Osteoblast (primary cell): ENCODE results near the gene ADAMTS16. TPM values are rescaled to one million over a fixed set of nuclear protein-coding genes. Genes with fewer than 3 reads are reported as not detected.
A peak's percentile ranks its signal among the peaks of the same experiment; 100 is the strongest.

Experiments
- DNase-seq: peaks from one replicate; pipeline ENCODE4 v3.0.0; 2011; ENCODE audit warnings: low spot score, mixed read lengths; ENCODE audit not compliant: insufficient read length; ENCODE audit errors: missing footprints
- H2AFZ ChIP-seq: 2 replicates; pipeline ENCODE4 v1.6.0; 2011; ENCODE audit warnings: mild to moderate bottlenecking, low read length
- H3K27ac ChIP-seq: 2 replicates; pipeline ENCODE4 v1.5.1; 2011; ENCODE audit warnings: mild to moderate bottlenecking, low read depth, low read length, moderate library complexity
- H3K27me3 ChIP-seq: 2 replicates; pipeline ENCODE4 v1.6.0; 2012; ENCODE audit warnings: mild to moderate bottlenecking, control low read depth, inconsistent platforms, low read length, moderate library complexity; ENCODE audit not compliant: insufficient read depth
- H3K36me3 ChIP-seq: 2 replicates; pipeline ENCODE4 v1.5.1; 2011; ENCODE audit warnings: mild to moderate bottlenecking, low read length, control low read depth, moderate library complexity; ENCODE audit not compliant: insufficient read depth
- H3K4me1 ChIP-seq: 2 replicates; pipeline ENCODE4 v1.5.1; 2011; ENCODE audit warnings: mild to moderate bottlenecking, low read length, control low read depth, moderate library complexity; ENCODE audit not compliant: insufficient read depth
- H3K4me2 ChIP-seq: 2 replicates; pipeline ENCODE4 v1.6.0; 2011; ENCODE audit warnings: mild to moderate bottlenecking, low read length; ENCODE audit not compliant: insufficient read depth
- H3K4me3 ChIP-seq: fragments of 200-600 bp; sonication (generic); 3 replicates; pipeline ENCODE4 v1.5.1; 2012; ENCODE audit warnings: mild to moderate bottlenecking, low read length, inconsistent platforms; ENCODE audit not compliant: insufficient read depth
- H3K79me2 ChIP-seq: 2 replicates; pipeline ENCODE4 v1.6.0; 2012; ENCODE audit warnings: mild to moderate bottlenecking, low read length, control low read depth, inconsistent platforms; ENCODE audit not compliant: insufficient read depth
- H3K9me3 ChIP-seq: 2 replicates; pipeline ENCODE4 v1.5.1; 2011; ENCODE audit warnings: low read depth, low read length, control low read depth
- H4K20me1 ChIP-seq: 2 replicates; pipeline ENCODE4 v1.6.0; 2012; ENCODE audit warnings: mild to moderate bottlenecking, low read length, control low read depth; ENCODE audit not compliant: insufficient read depth
- total RNA-seq: library from RNA; depleted of rRNA; stranded (reverse); fragments of >200 nt; gene quantifications from 2 replicates; pipeline ENCODE4 v1.2.3, GENCODE V29; 2012
- TF ChIP-seq, protein P1 (sequence below): IDR thresholded peaks from 2 replicates; pipeline ENCODE4 v1.5.1; 2011; ENCODE audit warnings: mild to moderate bottlenecking, low read depth, low read length, moderate library complexity; ENCODE audit errors: extremely low read depth

Gene ADAMTS16
- total RNA-seq, 1 donor, result 1.4 TPM

DNA sequence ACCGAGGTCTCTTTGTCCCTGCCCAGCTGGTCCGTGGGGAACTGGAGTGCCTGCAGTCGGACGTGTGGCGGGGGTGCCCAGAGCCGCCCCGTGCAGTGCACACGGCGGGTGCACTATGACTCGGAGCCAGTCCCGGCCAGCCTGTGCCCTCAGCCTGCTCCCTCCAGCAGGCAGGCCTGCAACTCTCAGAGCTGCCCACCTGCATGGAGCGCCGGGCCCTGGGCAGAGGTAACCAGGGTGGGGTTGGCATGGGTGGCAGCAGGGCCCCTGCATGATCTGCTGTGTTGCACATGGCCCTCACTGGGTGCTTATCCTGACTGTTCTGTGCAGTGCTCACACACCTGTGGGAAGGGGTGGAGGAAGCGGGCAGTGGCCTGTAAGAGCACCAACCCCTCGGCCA, 163.1 kb downstream of the ADAMTS16 start:
- H3K79me2 ChIP-seq, result no peaks in the 10 kb centered on the region
- H4K20me1 ChIP-seq, result no peaks in the 10 kb centered on the region
- no peak for DNase-seq
- H3K4me1 ChIP-seq, result peaks cover 6% of the 10 kb centered on the region
- H3K4me2 ChIP-seq, result no peak overlapping the region
- H3K9me3 ChIP-seq, result peaks cover 3% of the 10 kb centered on the region
- H3K27ac ChIP-seq, result no peak overlapping the region
- H3K4me3 ChIP-seq, result no peak overlapping the region
- no peaks in the 10 kb centered on the region for H3K27me3 ChIP-seq
- TF ChIP-seq, protein P1, sequence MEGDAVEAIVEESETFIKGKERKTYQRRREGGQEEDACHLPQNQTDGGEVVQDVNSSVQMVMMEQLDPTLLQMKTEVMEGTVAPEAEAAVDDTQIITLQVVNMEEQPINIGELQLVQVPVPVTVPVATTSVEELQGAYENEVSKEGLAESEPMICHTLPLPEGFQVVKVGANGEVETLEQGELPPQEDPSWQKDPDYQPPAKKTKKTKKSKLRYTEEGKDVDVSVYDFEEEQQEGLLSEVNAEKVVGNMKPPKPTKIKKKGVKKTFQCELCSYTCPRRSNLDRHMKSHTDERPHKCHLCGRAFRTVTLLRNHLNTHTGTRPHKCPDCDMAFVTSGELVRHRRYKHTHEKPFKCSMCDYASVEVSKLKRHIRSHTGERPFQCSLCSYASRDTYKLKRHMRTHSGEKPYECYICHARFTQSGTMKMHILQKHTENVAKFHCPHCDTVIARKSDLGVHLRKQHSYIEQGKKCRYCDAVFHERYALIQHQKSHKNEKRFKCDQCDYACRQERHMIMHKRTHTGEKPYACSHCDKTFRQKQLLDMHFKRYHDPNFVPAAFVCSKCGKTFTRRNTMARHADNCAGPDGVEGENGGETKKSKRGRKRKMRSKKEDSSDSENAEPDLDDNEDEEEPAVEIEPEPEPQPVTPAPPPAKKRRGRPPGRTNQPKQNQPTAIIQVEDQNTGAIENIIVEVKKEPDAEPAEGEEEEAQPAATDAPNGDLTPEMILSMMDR, result no peak
- no peak overlapping the region for H2AFZ ChIP-seq
- no peaks in the 10 kb centered on the region for H3K36me3 ChIP-seq

DNA sequence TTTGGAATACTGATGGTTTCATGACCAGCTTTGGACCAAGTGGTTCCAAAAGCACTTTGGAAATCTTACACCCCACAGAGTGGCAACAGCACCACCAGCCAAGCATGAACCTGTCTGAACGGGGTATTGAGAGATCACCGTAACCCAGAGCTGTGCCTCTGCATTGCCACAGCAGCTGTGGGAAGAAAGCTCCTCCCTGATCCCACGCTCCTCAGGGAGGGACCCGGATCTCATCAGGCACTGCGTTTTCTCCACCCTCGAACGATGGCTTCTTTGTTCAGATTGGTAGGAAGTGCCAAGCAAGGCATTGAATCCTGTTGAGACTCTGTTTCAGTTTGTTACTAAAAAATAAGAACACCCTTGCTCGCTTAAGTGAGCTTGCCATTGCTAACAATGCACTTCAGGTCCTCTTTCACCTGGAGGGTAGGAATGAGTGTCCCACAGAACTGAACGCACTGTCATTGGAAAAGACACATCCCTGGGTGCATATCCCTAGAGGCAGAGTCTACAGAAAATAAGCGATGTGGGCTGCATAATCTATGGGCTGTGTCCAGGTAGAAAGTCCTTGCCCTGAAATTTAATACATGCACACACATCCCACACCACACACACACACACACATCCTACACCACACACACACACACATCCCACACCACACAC, 164.4 kb downstream of the ADAMTS16 start:
- Histone ChIP-seq H3K9me3 (peaks cover 3% of the 10 kb centered on the region), H3K36me3 (no peaks in the 10 kb centered on the region), H4K20me1 (no peaks in the 10 kb centered on the region), H2AFZ (no peak overlapping the region), H3K4me3 (no peak overlapping the region), H3K4me1 (peaks cover 6% of the 10 kb centered on the region), H3K79me2 (no peaks in the 10 kb centered on the region), H3K27ac (no peak overlapping the region), H3K4me2 (peak overlapping the region; percentile 1), H3K27me3 (no peaks in the 10 kb centered on the region)
- DNase-seq, result no peak
- TF ChIP-seq, protein P1, result no peak

DNA sequence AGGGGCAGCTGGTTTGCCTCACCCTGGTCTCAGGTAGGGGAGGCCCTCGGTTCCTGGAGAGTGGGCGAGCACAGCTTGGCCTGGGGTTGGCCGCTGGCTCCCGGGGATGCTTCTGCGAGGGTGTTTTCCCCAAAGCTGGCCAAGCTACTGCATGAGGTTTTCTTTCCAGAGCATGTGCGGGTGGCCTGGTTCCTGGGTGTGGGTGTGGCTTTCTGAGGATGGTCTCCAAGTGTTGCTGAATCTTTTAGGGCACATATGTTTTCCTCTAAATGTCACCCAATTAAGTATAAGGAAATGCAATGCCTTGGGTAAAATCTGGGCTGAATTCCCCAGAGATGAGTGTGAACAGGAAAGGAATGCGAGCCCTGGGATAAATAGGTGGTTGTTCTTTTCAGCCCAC, 166.6 kb downstream of the ADAMTS16 start:
- no peaks in the 10 kb centered on the region for H3K27me3 ChIP-seq
- no peak overlapping the region for H2AFZ ChIP-seq
- no peak overlapping the region for H3K4me2 ChIP-seq
- no peaks in the 10 kb centered on the region for H3K36me3 ChIP-seq
- no peak for DNase-seq
- TF ChIP-seq, protein P1, result no peak
- no peak overlapping the region for H3K27ac ChIP-seq
- no peaks in the 10 kb centered on the region for H3K79me2 ChIP-seq
- H3K4me3 ChIP-seq, result no peak overlapping the region
- no peaks in the 10 kb centered on the region for H4K20me1 ChIP-seq
- H3K4me1 ChIP-seq, result peaks cover 6% of the 10 kb centered on the region
- peaks cover 3% of the 10 kb centered on the region for H3K9me3 ChIP-seq

DNA sequence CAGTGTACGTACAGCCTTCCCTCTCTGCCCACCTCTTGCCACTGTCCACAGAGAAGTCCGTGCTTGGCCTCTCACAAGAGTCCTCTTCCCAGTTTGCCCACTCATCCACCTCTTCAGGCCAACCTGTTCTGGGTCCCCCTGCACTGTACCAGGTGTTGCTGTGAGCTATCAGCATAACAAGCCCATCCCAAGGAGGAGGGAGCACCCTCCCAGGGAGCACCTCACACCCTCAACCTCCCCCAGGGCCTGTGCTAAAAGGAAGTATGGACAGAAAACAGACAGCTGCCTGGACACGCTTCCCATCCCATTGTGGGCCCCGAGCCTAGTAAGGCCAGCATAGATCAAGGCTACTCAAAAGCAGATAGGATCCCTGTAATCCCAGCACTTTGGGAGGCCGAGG, 168.2 kb downstream of the ADAMTS16 start:
- TF ChIP-seq, protein P1, result no peak
- Histone ChIP-seq H3K27me3 (no peaks in the 10 kb centered on the region), H3K4me3 (no peak overlapping the region), H2AFZ (no peak overlapping the region), H3K4me2 (no peak overlapping the region), H3K4me1 (peaks cover 15% of the 10 kb centered on the region), H3K27ac (no peak overlapping the region), H4K20me1 (no peaks in the 10 kb centered on the region), H3K79me2 (no peaks in the 10 kb centered on the region), H3K9me3 (no peaks in the 10 kb centered on the region), H3K36me3 (no peaks in the 10 kb centered on the region)
- no peak for DNase-seq
